HepG2 (cell line): ENCODE results near the gene ZFYVE27. TPM values are rescaled to one million over a fixed set of nuclear protein-coding genes. Genes with fewer than 3 reads are reported as not detected.

Source experiments
- ARNT2 ChIP-seq: sonication (generic); formaldehyde crosslinking; IDR thresholded peaks from 2 replicates; pipeline ENCODE4 v1.8.0; 2022; ENCODE audit warnings: mild to moderate bottlenecking, low read depth, missing genetic modification reagents, moderate library complexity
- CREM ChIP-seq, 2 experiments: sonication (generic) in 1 of 2; formaldehyde crosslinking in 1 of 2; IDR thresholded peaks; 2 replicates each; pipeline versions ENCODE4 v1.4.0 to v1.6.1; 2016 to 2020; ENCODE audit warnings: antibody characterized with exemption in 1 of 2, mild to moderate bottlenecking in 1 of 2, missing genetic modification reagents in 1 of 2
- DPF2 ChIP-seq: sonication (generic); formaldehyde crosslinking; IDR thresholded peaks from 2 replicates; pipeline ENCODE4 v1.4.0; 2020; ENCODE audit warnings: mild to moderate bottlenecking, low read depth, missing genetic modification reagents, borderline replicate concordance
- ETS1 ChIP-seq: sonication (generic); formaldehyde crosslinking; IDR thresholded peaks from 2 replicates; pipeline ENCODE4 v1.4.0; 2020; ENCODE audit warnings: missing genetic modification reagents
- FOXA1 ChIP-seq, 2 experiments: fragments of 450-650 bp in 1 of 2; sonication (generic) in 1 of 2; formaldehyde crosslinking in 1 of 2; IDR thresholded peaks; 2 replicates each; pipeline versions ENCODE4 v1.4.0 to v1.6.1; 2016 to 2020; ENCODE audit warnings: missing genetic modification reagents in 1 of 2
- HDAC6 ChIP-seq: fragments of 200-600 bp; sonication (generic); IDR thresholded peaks from 2 replicates; pipeline ENCODE4 v1.7.0; 2017; ENCODE audit warnings: mild to moderate bottlenecking, antibody characterized with exemption, low read length, low read depth
- HINFP ChIP-seq: sonication (generic); formaldehyde crosslinking; IDR thresholded peaks from 2 replicates; pipeline ENCODE4 v1.4.0; 2020; ENCODE audit warnings: low read depth, mild to moderate bottlenecking, missing genetic modification reagents
- HNRNPH1 ChIP-seq: fragments of 200-400 bp; formaldehyde crosslinking; optimal IDR thresholded peaks from 2 replicates; pipeline ENCODE3; 2017; ENCODE audit warnings: mild to moderate bottlenecking, low read depth, low read length
- IKZF1 ChIP-seq: fragments of 450-650 bp; IDR thresholded peaks from 2 replicates; pipeline ENCODE4 v1.7.1; 2016
- IRX3 ChIP-seq: sonication (generic); formaldehyde crosslinking; IDR thresholded peaks from 2 replicates; pipeline ENCODE4 v1.8.1; 2023; ENCODE audit warnings: mild to moderate bottlenecking, low read depth, missing genetic modification reagents, borderline replicate concordance
- MAFF ChIP-seq: IDR thresholded peaks from 2 replicates; pipeline ENCODE4 v1.6.1; 2011; ENCODE audit warnings: low read depth, low read length, improper control_type of control experiment
- MAFG ChIP-seq: sonication (generic); formaldehyde crosslinking; IDR thresholded peaks from 2 replicates; pipeline ENCODE4 v1.5.1; 2020; ENCODE audit warnings: mild to moderate bottlenecking, missing genetic modification reagents
- MED13 ChIP-seq: sonication (generic); formaldehyde crosslinking; IDR thresholded peaks from 2 replicates; pipeline ENCODE4 v1.5.0; 2020; ENCODE audit warnings: missing genetic modification reagents
- RFX3 ChIP-seq: IDR thresholded peaks from 2 replicates; pipeline ENCODE4 v1.6.1; 2016; ENCODE audit warnings: missing biosample characterization, missing genetic modification reagents
- RFX5 ChIP-seq: IDR thresholded peaks from 2 replicates; pipeline ENCODE4 v1.6.1; 2011; ENCODE audit warnings: low read depth, low read length, improper control_type of control experiment
- THYN1 ChIP-seq: sonication (generic); formaldehyde crosslinking; IDR thresholded peaks from 2 replicates; pipeline ENCODE4 v1.8.1; 2023; ENCODE audit warnings: low read depth, mild to moderate bottlenecking, moderate library complexity, missing genetic modification reagents, borderline replicate concordance
- ZNF251 ChIP-seq: sonication (generic); formaldehyde crosslinking; IDR thresholded peaks from 2 replicates; pipeline ENCODE4 v1.9.0; 2021; ENCODE audit warnings: mild to moderate bottlenecking, missing genetic modification reagents
- ZNF260 ChIP-seq: sonication (generic); formaldehyde crosslinking; IDR thresholded peaks from 2 replicates; pipeline ENCODE4 v1.4.0; 2020; ENCODE audit warnings: missing genetic modification reagents, low read depth, mild to moderate bottlenecking, borderline replicate concordance
- ZNF3 ChIP-seq: IDR thresholded peaks from 2 replicates; pipeline ENCODE4 v1.7.0; 2017; ENCODE audit warnings: inconsistent platforms
- ZNF777 ChIP-seq: sonication (generic); formaldehyde crosslinking; IDR thresholded peaks from 2 replicates; pipeline ENCODE4 v1.4.0; 2020; ENCODE audit warnings: missing genetic modification reagents
- ZNF879 ChIP-seq: sonication (generic); formaldehyde crosslinking; IDR thresholded peaks from 2 replicates; pipeline ENCODE4 v1.8.1; 2023; ENCODE audit warnings: missing genetic modification reagents
- ZSCAN5A ChIP-seq: sonication (generic); formaldehyde crosslinking; IDR thresholded peaks from 2 replicates; pipeline ENCODE4 v1.8.0; 2022; ENCODE audit warnings: mild to moderate bottlenecking, missing genetic modification reagents, borderline replicate concordance
- polyA plus RNA-seq, 8 experiments: library from polyadenylated mRNA; depleted of rRNA in 3 of 8; stranded (reverse) in 7 of 8; unstranded in 1 of 8; fragments of >200 nt; fragmentation: Illumina TruSeq in 4 of 8; extraction: Trizol in 4 of 8; gene quantifications; 2 replicates each; pipeline versions ENCODE4 v1.2.1 to v1.2.3, GENCODE V29; 2011 to 2016; ENCODE audit warnings: low read depth in 4 of 8, missing spikeins in 1 of 8, mixed read lengths in 1 of 8; ENCODE audit not compliant: insufficient read depth in 1 of 8
- total RNA-seq, 5 experiments: library from RNA; depleted of rRNA; stranded (reverse); fragments of >200 nt; fragmentation: Illumina TruSeq; extraction: Trizol; gene quantifications; 2 replicates each; pipeline ENCODE4 v1.2.3, GENCODE V29; 2016; ENCODE audit warnings: low read depth in 1 of 5
- TF ChIP-seq, protein P1 (sequence below): sonication (generic); formaldehyde crosslinking; IDR thresholded peaks from 2 replicates; pipeline ENCODE4 v1.5.1; 2020; ENCODE audit warnings: mild to moderate bottlenecking, moderate library complexity, missing genetic modification reagents

The ZFYVE27 gene
- total and polyA plus RNA-seq, 2 of the 13 experiments (the other 11 are each of a cell fraction or from before 2014, with no cell fraction given), result 19.7 to 20.5 TPM

DNA sequence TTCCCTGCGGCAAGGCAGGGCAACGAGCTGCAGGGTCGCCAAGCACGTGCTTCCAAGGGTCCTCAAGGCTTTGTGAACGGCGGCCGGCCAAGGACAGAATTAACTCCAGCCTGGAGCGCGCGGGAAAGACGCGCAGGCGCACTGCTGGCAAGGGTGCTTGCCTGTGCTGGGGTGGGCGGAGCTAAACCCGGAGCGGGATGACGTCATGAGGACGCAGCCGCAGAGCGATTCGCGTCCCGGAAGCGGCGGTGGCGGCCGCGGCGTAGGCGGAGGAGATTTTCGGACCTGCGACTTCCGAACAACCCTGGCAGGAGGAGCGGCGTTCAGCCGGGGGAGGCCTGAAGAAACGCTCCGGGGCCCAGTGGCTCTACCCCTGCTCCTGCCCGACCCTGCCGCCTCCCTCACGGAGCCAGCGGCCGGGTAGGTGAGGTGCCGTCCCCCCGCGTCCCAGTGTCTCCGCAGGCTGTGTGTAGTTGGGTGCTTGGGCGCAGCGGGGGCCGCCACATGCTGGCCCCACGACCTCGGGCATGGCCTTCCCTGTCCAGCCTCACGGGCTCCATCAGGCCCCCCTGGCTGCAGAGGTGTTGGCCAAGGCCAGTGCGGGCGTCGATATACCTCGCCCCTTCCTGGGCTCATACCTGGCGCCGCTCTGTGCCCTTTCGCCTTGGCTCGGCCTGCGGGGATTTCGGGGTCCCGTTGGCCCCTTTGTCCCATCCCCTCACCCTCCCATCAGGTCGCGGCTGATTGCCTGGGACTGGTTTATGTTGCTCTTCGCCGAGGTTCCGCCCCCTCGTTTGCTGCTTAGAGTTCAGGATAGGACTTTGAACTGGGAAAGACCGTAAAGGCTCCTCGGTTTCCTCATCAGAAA, at the start of gene ZFYVE27 (continued):
- TF ChIP-seq, protein P1, sequence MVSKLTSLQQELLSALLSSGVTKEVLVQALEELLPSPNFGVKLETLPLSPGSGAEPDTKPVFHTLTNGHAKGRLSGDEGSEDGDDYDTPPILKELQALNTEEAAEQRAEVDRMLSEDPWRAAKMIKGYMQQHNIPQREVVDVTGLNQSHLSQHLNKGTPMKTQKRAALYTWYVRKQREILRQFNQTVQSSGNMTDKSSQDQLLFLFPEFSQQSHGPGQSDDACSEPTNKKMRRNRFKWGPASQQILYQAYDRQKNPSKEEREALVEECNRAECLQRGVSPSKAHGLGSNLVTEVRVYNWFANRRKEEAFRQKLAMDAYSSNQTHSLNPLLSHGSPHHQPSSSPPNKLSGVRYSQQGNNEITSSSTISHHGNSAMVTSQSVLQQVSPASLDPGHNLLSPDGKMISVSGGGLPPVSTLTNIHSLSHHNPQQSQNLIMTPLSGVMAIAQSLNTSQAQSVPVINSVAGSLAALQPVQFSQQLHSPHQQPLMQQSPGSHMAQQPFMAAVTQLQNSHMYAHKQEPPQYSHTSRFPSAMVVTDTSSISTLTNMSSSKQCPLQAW (CRISPR knock-in tag), result peak; percentile 60
- TF ChIP-seq IRX3 (CRISPR knock-in tag) (peak; percentile 100; the same call in 1 of the 2 replicates), FOXA1 (IDR thresholded peaks at IDR 0.05) (no peak), FOXA1 (CRISPR knock-in tag; IDR thresholded peaks at IDR 0.05) (0 out of 2 replicates have a peak, but pooled peaks have one; percentile 5), ZNF879 (CRISPR knock-in tag) (peak; percentile 97), HINFP (CRISPR knock-in tag) (peak; percentile 90; the same call in 1 of the 2 replicates), THYN1 (CRISPR knock-in tag) (no peak; the same call in 1 of the 2 replicates), IKZF1 (no peak), RFX5 (peak; percentile 82), ZSCAN5A (peak; percentile 99), MAFF (no peak), ZNF777 (CRISPR knock-in tag) (peak; percentile 74), HNRNPH1 (no peak), ZNF3 (CRISPR knock-in tag) (0 out of 2 replicates have a peak, but pooled peaks have one; percentile 5), HDAC6 (no peak), MAFG (CRISPR knock-in tag) (no peak), ZNF260 (0 out of 2 replicates have a peak, but pooled peaks have one; percentile 57), ETS1 (no peak; the same call in 1 of the 2 replicates), CREM (IDR thresholded peaks at IDR 0.05) (peak; percentile 79), CREM (CRISPR knock-in tag; IDR thresholded peaks at IDR 0.05) (no peak), RFX3 (CRISPR knock-in tag) (0 out of 2 replicates have a peak, but pooled peaks have one; percentile 46), ARNT2 (CRISPR knock-in tag) (peak; percentile 98), MED13 (peak; percentile 89), DPF2 (0 out of 2 replicates have a peak, but pooled peaks have one; percentile 25), ZNF251 (CRISPR knock-in tag) (0 out of 2 replicates have a peak, but pooled peaks have one; percentile 62)
